Globus pallidus (tissue), 1 donor: ENCODE results near the gene CALM3.

Experiments
- DNase-seq: peaks from one replicate; pipeline ENCODE4 v3.0.0-alpha.2; 2015; ENCODE audit warnings: low spot score

The CALM3 gene

DNA sequence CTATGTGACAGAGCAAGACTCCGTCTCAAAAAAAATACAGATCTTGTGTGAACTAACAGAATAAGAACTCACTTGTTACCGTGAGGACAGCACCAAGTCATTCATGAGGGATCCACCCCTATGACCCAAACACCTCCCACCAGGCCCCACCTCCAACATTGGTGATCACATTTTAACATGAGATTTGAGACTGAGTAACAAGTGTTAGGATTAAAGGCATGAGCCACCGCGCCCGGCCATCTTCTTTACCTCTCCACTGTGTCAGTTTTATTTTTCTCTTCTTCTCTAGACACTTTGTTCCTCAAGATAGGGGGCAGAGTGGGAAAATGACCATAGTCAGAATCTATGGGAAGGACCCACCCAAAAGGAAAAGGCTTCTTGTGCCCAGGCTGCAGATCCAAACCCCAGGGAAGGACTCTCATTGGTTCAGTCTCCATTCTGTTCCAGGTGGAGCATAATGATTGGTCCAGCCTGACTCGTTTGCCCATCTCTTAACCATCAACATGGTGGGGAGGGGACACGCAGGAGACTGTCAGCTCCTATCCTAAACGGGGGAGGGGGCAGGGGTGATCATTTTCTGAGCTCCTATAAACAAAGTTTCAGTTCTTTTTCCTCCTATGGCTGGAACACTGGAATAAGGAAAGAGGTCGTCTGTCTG is 1.3 kb upstream of the CALM3 start:
- no peak for DNase-seq

DNA sequence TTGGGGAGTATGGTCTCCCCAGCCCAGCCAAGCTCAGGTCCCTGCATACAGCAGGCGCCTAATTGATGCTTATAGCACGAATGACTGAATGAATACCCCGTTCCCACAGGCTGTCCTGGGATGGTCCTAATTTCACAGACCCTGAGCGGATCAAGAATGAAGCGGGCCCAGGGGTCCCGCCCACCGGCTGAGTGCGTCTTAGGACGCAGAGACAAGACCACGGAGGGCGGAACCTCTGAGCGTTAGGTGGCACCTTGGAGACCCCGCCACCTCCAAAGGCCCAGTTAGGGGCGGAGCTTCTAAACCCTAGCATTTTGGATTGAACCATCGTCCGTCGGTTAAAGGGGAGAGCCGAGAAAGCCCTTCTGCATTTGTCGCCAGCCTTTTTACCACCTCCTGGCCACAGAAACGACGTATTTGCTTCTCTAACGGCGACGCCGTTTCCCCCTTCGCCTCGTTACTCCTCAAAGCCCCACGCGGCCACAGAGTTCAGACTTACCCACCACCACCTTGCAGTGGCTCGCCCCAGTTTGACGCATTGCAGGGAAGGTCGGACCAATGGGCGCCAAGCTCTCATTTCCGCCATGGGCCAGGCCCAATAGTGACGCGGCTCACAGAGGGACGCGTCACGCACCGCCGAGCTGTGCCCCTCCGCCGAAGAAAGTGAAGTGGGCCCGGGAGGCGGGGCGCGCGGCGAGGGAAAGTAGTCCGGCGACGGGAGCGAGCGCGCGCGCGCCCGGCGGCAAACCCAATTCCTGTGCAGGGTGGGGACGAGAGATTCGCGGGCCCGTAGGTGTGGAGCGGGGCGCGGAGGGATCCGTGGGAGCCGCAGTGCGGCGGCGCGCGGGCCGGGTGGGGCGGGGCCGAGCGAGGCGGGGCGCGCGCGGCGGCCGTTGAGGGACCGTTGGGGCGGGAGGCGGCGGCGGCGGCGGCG is 479 bp upstream of the CALM3 start:
- peak; percentile 94 for DNase-seq

DNA sequence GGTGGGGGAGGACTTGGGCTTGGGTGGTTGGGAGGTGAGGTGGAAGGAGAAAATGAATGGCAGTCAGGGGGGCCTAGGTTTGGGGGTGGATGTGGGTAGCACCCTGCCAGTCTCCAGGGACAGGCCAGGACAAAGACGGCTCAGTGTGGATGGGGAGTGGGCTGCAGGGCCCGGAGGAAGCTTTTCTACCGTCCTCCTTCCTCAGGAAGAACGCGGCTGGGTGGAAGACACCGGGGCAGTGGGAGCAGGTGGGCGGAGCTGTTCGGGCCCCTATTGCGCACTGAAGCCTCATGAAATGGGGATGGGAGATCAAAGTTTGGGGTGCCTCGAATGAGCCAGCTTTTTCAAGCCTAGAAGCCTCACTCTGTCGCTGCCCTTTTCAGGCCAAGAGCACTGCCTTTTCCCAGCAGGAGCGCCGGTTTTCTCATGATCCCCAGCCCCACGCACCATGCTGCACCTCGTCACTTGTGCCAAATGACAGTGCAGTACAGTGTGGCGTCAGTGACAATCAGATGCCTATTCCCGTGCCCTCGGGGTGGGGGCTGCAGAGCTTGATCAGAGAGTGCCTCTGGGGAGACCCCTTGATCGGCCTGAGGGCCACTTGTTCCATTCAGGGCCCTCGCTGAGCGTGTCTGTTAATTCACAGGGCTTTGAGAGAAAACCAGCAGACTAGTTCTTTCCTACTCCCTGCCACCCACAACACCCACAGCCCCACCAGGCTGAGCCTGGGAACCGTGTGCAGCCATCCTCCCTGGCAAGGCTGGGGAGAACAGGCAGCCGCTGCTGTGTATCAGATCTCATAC is 1.5 kb downstream of the CALM3 start:
- DNase-seq, result no peak

DNA sequence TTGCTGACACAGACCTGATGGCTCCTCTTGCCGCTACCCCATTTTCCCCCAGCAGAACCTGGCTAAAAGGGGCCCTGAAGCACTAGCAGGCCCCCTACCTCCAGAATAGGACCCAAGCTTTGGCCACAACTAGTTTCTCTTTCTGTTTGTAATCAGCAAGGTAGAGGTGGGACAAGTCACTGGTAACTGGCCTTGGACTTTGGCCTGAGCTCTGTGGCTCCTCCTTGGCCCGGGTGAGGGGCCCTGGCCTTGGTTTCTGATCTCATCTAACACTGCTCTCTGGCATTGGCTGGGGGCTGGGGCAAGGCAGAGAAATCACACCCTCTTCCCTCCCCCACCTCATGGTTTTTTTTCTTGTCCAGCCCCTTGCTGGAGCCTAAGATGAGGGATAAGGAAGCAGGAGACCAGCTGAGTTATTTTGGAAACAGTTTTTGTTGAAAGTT is 2.1 kb downstream of the CALM3 start:
- no peak for DNase-seq

DNA sequence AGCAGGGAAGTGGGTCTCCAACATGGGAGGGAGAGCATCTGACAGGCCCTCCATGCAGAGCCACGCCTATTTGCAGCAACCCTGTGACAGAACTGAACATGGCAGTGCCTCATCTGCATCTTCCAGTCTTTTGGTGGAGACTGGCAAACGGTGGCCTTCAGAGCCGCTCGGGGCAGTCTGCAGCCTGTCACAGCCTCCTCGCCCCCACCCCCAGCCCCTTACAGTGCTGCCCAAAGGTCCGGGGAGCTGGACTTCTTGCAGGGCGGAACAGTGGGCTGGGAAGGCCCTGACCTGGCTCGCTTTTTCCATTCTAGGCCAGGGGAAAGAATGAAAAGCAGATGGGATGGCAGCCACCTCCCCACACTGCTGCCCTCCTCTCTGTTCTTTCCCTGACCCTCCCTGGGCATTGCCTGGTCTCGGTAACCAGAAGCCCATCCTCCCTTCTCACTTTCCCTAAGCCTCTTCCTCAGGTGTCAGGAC is 2.7 kb downstream of the CALM3 start:
- no peak for DNase-seq

DNA sequence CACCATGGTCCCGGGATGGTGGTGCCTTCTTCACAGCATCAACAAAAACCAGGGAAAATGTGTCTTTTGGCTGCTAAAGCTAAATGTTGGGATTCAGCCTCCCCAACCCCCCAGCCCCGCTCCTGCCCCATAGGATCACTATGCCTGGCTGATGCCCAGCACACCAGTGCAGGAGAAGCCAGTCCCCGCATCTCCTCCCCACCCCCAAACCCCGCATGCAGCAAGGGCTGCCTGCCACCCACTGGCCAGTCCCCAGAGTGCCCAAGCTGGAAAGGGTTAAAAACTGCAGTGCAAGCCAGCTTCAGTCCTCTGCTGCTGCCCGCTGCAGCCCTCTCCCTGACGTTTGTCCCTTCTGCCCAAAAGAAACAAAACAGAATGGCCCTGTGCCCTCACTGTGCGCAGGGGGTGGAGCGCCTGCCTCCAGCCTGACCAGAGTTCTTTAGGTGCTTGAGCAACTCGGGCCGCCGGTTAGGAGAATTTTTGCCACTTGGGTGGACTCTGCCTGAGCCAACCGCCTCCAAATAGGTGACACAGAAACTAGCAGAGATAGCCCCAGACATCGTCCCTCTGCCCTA is 3.7 kb downstream of the CALM3 start:
- no peak for DNase-seq

DNA sequence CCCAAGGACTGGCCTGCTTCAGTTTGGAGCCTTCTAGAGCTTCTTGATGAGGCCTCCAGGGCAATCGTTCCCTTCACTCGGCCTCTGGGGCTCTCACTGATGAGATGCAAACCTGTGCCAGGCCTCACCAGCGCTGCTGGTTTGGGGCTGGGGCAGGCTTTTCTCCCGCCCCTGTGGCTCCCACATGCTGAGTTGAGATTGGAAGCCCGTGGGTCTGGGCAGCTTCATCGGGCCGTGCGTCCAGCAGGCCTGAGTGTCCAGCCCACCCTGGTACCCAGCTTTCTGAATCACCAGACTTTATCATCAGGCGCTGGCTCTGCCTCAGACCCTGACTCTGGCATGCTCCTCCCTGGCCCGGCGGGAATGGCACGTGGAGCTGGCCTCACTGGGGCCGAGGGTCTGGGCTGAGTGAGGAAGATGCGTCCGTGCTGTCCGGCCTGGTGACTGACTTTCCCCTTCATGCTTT is 4.3 kb downstream of the CALM3 start:
- no peak for DNase-seq

DNA sequence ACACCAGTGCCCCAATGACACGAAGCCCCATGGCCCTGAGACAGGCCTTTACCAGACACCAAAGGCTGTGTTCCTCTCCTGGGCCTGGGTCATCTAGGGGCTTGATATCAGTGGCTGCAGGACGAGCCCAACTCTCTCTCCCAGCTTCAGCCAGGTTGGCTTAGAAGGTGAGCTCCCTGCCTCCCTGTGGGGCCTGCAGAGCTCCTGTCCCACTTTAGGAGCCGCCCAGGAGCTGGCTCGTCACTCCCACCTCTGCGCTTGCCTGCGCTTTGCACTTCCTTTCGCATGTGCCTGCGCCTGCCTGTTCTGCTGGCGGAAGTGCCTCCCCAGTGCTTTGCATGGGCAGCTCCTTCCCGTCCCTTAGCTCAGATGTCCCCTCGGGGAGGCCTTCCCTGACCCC is 4.9 kb downstream of the CALM3 start:
- no peak for DNase-seq

DNA sequence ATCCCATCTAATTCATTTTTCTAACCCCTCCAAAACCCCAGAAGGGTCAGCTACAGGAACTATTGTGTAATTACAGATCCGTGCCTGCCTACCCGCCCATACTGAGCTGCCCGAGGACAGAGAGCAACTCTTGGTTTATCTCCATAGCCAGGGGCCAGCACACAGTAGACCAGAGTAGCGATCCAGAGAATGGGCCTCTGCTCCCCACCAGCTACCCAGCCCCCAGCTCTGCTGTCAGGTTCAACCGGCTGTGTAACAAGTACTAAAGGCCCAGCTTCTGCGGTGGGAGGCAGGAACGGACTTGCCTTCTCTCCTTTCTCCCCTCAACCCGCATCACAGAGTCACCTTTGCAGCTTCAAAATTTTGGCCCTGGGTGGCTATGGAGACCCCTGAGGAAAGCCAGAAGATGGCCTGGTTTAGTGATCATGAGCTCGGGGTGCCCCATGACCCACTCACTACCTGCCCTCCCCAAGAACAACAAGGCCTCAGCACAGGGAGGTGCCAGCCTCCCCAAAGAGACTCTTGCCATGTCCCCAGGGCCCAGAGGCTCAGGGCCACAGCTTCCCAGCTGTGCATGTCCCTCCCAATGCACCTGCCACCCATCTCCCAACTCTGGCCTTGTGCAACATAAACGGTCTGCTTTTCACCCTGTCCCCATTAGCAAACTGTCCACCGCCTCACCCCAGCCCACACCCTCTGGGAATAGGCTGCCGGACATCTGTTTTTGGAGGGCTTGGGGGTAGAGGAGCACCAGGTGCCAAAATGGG is 5.7 kb downstream of the CALM3 start:
- no peak for DNase-seq

DNA sequence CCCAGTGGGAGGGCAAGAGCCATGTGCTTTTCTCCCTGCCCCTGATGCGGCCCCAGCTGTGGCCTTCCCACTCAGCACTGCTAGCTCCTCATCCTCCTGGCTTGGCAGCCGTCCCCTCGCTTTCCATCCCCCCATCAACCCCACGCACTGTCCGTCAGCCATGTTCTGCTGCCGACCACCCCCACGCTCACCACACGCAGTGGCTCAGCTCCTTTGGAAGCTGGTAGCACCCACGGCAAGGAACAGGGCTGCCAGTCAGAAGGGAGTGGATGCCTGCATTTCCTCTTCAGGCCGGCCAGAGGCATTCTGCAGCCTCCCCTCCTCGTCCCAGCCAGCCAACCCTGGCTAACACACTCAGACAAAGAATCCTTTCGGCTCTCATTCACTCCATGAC is 6.3 kb downstream of the CALM3 start:
- peak; percentile 71 for DNase-seq

DNA sequence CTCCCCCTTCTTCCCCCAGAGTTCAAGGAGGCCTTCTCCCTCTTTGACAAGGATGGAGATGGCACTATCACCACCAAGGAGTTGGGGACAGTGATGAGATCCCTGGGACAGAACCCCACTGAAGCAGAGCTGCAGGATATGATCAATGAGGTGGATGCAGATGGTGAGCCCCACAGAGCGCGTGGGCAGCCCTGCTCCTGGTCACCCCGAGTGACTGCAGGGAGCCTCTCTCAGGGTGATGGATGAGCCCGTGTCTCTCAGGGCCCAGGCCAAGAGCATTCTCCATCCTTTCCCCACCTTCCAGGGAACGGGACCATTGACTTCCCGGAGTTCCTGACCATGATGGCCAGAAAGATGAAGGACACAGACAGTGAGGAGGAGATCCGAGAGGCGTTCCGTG is 7.0 kb downstream of the CALM3 start:
- DNase-seq, result no peak

DNA sequence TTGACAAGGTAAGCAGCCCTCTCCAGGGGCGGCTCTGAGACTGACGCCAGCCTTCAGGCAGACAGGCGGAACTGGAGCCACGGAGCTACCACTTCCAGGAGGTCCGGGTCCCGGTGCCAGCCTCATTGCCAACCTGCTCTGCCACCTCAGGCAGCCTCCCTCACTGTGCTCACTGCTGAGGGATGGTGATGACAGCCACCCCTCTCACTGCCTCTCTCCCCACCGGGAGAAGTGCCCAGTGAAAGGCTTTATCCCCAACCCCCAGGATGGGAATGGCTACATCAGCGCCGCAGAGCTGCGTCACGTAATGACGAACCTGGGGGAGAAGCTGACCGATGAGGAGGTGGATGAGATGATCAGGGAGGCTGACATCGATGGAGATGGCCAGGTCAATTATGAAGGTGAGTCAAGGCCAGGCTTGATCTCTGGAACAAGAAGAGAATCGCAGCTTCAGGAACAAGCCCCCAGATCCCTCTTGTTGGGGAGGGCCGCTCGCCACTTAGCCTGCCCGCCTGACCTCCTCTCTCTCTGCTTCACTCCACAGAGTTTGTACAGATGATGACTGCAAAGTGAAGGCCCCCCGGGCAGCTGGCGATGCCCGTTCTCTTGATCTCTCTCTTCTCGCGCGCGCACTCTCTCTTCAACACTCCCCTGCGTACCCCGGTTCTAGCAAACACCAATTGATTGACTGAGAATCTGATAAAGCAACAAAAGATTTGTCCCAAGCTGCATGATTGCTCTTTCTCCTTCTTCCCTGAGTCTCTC is 7.6 kb downstream of the CALM3 start:
- DNase-seq, result no peak

DNA sequence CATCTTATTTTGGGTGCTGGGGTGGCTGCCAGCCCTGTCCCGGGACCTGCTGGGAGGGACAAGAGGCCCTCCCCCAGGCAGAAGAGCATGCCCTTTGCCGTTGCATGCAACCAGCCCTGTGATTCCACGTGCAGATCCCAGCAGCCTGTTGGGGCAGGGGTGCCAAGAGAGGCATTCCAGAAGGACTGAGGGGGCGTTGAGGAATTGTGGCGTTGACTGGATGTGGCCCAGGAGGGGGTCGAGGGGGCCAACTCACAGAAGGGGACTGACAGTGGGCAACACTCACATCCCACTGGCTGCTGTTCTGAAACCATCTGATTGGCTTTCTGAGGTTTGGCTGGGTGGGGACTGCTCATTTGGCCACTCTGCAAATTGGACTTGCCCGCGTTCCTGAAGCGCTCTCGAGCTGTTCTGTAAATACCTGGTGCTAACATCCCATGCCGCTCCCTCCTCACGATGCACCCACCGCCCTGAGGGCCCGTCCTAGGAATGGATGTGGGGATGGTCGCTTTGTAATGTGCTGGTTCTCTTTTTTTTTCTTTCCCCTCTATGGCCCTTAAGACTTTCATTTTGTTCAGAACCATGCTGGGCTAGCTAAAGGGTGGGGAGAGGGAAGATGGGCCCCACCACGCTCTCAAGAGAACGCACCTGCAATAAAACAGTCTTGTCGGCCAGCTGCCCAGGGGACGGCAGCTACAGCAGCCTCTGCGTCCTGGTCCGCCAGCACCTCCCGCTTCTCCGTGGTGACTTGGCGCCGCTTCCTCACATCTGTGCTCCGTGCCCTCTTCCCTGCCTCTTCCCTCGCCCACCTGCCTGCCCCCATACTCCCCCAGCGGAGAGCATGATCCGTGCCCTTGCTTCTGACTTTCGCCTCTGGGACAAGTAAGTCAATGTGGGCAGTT is 8.6 kb downstream of the CALM3 start:
- DNase-seq, result no peak

DNA sequence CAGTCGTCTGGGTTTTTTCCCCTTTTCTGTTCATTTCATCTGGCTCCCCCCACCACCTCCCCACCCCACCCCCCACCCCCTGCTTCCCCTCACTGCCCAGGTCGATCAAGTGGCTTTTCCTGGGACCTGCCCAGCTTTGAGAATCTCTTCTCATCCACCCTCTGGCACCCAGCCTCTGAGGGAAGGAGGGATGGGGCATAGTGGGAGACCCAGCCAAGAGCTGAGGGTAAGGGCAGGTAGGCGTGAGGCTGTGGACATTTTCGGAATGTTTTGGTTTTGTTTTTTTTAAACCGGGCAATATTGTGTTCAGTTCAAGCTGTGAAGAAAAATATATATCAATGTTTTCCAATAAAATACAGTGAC is 9.3 kb downstream of the CALM3 start:
- DNase-seq, result no peak

DNA sequence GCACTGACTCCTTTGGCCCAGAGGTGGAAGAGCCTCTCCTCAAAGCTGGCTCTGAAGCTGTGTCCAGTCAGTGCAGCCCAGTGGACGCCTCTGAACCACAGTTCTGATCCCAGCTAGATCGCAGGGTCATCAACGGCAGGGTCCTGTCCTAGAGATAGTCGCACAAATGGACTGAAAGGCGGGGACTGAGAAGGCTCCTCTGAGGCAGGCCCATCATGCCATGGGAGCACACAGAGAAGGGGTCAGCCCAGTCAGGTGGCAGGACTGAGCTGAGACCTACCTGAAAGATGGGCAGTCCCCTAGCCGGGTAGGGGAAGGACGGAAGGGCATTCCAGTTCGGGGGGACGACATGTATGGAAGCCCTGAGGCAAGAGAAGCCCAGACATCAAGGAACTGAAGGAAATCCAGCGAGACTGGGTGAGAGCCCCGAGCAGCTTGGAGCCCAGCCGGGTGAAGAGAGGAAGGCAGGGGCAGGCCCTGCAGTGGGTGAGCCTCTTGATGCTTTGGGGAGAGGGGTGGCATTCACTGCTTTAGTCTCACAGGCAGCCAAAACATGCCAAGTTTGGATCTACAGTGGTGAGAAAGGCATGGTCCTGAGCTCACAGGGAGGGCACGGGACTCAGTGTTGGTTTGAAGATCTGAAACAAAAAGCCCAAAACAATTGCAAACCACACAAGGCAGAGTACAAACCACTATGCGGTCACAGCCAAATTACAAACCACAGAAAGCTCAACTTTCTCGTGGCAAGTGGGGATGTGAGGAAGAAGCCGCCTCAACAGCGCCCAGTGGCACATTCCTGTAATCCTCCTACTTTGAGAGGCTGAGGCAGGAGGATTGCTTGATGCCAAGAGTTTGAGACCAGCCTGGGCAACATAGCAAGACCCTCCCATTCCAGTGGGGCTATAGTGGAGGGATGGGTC is 10.0 kb downstream of the CALM3 start:
- no peak for DNase-seq

DNA sequence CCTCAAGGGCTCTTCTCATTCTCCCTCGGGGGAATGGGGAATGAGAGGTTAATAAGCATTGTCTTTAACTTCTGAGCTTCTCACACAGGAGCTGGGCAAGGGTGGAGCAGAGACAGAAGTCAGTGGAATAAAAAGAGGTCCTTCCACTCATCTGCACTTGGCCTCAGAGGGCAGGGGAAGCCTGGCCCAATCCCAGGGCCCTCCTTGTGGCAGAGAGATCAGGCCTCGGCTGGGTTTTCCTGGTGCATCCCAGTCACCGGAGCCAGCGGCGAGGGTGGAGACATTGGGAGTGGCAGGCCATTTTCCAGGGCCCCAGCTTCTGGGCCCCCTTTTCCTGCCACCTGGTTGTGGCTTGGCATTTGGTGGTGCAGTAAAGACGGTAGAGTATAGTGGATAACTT is 10.6 kb downstream of the CALM3 start:
- DNase-seq, result no peak

DNA sequence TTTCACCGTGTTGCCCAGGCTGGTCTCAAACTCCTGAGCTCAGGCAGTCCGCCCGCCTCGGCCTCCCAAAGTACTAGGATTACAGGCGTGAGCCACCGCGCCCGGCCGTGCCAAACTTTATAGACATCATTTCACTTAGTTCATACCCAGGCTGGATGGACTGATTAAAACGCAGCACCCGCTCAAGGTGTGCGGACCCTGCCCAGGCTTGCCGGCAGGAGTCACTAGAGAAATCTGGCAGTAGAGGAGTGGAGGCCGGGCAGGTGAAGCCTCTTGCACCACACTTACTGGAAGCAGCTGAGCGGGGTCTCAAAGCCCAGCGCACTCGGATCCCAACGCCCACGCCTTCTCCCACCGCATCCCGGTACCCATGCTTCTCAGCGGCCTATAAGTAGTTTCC is 12.4 kb downstream of the CALM3 start:
- DNase-seq, result no peak

DNA sequence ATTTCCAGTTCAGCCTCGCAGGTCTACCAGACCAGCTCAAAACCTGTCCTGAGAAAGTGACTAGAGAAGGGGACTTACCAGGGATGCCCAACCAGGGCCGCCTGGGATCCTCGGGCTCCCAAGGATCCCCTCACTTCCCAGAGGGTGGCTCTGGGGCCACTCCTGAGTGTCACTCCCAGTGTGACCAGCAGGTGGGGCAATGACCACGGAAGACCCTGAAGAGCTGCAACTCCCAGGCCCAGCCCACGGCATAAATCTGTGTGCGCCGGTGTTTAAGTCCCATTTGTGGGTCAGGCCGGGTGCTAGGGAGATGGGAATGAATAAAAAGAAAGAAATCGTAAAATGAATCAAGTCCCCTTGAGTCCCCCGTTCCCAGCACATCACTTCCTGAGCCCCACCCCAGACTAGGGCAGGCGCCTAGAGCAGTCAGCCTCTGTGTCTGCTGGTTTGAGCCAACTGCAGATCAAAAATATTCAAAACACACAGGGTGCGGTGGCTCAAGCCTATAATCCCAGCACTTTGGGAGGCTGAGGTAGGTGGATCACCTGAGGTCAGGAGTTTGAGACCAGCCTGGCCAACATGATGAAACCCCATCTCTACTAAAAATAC is 13.1 kb downstream of the CALM3 start:
- DNase-seq, result peak; percentile 85
